Measurements from ENCODE around the gene FRRS1L. TPM values are rescaled to one million over a fixed set of nuclear protein-coding genes. Genes with fewer than 3 reads are reported as not detected.

Gene FRRS1L
- total RNA-seq, 1 donor from 2014 or later = 0.03 TPM

DNA sequence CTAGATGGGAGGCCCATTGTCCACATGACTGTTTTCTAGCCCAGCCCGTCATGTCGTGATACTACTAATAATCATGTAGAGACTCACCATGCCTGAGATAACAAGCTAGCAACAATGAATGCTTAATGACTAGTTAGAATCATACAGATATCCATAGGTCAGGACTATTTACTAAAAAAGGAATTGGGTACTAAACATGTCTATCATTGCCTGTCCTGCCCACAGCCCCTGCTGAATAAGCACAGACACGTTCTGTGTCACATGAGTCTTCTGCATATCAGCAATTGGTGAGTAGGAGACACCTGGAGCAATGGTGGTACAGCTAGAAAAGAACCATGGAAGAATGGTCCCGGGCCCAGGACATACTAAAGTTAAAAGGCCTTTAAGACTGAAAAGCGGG lies 18.0 kb downstream of the FRRS1L start:
- H3K27ac Mint-ChIP-seq (ENCODE audit: unreplicated experiment) = no peak overlapping the region
- TF ChIP-seq, protein P1, sequence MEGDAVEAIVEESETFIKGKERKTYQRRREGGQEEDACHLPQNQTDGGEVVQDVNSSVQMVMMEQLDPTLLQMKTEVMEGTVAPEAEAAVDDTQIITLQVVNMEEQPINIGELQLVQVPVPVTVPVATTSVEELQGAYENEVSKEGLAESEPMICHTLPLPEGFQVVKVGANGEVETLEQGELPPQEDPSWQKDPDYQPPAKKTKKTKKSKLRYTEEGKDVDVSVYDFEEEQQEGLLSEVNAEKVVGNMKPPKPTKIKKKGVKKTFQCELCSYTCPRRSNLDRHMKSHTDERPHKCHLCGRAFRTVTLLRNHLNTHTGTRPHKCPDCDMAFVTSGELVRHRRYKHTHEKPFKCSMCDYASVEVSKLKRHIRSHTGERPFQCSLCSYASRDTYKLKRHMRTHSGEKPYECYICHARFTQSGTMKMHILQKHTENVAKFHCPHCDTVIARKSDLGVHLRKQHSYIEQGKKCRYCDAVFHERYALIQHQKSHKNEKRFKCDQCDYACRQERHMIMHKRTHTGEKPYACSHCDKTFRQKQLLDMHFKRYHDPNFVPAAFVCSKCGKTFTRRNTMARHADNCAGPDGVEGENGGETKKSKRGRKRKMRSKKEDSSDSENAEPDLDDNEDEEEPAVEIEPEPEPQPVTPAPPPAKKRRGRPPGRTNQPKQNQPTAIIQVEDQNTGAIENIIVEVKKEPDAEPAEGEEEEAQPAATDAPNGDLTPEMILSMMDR (IDR thresholded peaks at IDR 0.05; ENCODE audit: unreplicated experiment) = no peak
- no peak for DNase-seq (ENCODE audit: low spot score)
- no peak overlapping the region for H3K4me3 Mint-ChIP-seq (ENCODE audit: unreplicated experiment)
- H3K36me3 Mint-ChIP-seq (ENCODE audit: low read depth, unreplicated experiment) = peaks cover 4% of the 10 kb centered on the region
- H3K9me3 Mint-ChIP-seq (ENCODE audit: unreplicated experiment) = no peaks in the 10 kb centered on the region
- no peaks in the 10 kb centered on the region for H3K4me1 Mint-ChIP-seq (ENCODE audit: unreplicated experiment)
- H3K27me3 Mint-ChIP-seq (ENCODE audit: unreplicated experiment) = no peaks in the 10 kb centered on the region

DNA sequence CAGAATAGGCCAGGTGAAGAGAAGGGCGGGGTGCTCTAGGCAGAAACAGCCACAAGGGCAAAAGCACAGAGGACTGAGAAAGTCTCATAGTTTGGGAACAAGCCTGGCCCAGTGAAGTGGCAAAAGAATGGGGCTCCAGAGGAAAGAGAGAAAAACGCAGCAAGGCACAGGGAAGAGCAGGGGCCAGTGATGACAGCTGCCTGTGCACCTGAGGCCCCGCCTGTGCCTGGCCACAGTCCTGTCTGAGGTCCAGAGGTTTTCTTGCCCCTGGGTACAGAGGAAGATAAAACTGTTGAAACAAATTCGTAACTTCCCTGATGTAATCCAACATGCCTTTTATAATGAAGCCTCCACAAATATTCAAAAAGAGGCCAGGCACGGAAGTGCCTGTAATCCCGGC lies 22.0 kb downstream of the FRRS1L start:
- Mint-ChIP-seq H3K36me3 (ENCODE audit: low read depth, unreplicated experiment) (no peaks in the 10 kb centered on the region), H3K27me3 (ENCODE audit: unreplicated experiment) (no peaks in the 10 kb centered on the region), H3K27ac (ENCODE audit: unreplicated experiment) (no peak overlapping the region), H3K9me3 (ENCODE audit: unreplicated experiment) (no peaks in the 10 kb centered on the region), H3K4me3 (ENCODE audit: unreplicated experiment) (no peak overlapping the region), H3K4me1 (ENCODE audit: unreplicated experiment) (no peaks in the 10 kb centered on the region)
- DNase-seq (ENCODE audit: low spot score) = no peak
- TF ChIP-seq, protein P1 (IDR thresholded peaks at IDR 0.05; ENCODE audit: unreplicated experiment) = no peak

DNA sequence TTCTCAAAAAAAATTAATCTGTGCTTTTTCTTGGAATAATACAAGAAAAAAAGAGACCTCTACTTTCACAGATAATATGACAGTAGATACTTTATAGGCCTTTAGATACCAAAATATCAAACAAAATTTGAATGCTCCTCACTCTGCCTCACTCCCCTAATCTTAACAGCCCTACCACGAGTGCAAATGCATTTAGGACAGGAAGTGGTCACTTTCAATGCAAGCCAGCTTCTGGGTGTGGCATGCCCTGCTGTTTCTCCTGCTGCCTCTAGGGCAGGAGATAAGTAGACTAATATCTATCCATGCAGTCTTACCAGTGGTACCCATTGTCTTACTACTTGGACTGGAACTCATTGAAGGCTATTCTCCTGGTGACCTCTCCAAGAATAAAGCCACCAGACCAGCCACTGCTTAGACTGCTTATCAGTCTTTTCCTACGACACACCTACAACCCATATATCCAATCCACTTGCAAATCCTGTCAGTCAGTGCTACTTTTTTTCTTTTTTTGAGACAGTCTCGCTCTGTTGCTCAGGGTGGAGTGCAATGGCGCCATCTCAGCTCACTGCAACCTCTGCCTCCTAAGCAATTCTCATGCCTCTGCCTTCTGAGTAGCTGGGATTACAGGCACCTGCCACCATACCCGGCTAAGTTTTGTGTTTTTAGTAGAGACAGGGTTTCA lies 23.0 kb downstream of the FRRS1L start:
- Mint-ChIP-seq H3K36me3 (ENCODE audit: low read depth, unreplicated experiment) (no peaks in the 10 kb centered on the region), H3K27me3 (ENCODE audit: unreplicated experiment) (no peaks in the 10 kb centered on the region), H3K4me3 (ENCODE audit: unreplicated experiment) (no peak overlapping the region), H3K9me3 (ENCODE audit: unreplicated experiment) (no peaks in the 10 kb centered on the region), H3K27ac (ENCODE audit: unreplicated experiment) (no peak overlapping the region), H3K4me1 (ENCODE audit: unreplicated experiment) (no peaks in the 10 kb centered on the region)
- TF ChIP-seq, protein P1 (IDR thresholded peaks at IDR 0.05; ENCODE audit: unreplicated experiment) = peak; percentile 37
- DNase-seq (ENCODE audit: low spot score) = no peak

DNA sequence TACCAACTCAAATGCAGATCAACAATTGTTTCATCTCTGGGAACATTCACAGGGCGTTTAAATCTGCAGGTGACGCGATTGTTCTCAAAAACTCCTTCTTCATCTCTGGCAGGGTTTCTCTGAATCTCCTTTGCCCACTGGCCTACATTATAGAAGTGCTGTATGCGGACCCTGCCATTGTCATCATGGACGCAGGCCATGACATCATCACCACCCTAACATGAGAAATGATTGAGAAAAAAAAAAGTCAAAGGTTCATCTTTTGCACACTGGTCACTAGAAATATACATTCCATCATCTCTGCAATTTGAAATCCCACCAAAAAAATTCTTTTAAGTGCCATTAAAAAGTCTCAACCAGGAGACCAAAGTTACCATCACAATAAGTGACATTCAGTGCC lies 25.7 kb downstream of the FRRS1L start:
- no peaks in the 10 kb centered on the region for H3K36me3 Mint-ChIP-seq (ENCODE audit: low read depth, unreplicated experiment)
- H3K27me3 Mint-ChIP-seq (ENCODE audit: unreplicated experiment) = no peaks in the 10 kb centered on the region
- TF ChIP-seq, protein P1 (IDR thresholded peaks at IDR 0.05; ENCODE audit: unreplicated experiment) = no peak
- H3K9me3 Mint-ChIP-seq (ENCODE audit: unreplicated experiment) = no peaks in the 10 kb centered on the region
- no peak for DNase-seq (ENCODE audit: low spot score)
- H3K27ac Mint-ChIP-seq (ENCODE audit: unreplicated experiment) = no peak overlapping the region
- no peak overlapping the region for H3K4me3 Mint-ChIP-seq (ENCODE audit: unreplicated experiment)
- H3K4me1 Mint-ChIP-seq (ENCODE audit: unreplicated experiment) = no peaks in the 10 kb centered on the region

DNA sequence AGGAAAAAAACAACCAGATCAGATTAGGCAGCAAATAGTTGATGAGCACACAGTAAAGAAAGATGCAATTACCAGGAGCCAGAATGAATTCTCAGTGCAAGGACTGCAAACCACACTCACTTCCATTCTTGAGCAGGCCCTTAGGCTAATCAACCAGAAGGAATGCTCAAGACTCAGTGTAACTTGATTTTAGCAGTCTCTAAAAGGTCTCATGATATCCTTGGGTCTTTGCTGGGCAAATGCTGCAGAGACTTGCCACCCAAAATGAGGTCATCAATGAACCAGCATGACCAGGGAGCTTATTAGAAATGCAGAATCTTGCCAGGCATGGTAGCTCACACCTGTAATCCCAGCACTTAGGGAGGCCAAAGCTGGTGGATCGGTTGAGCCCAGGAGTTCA lies 27.2 kb downstream of the FRRS1L start:
- no peaks in the 10 kb centered on the region for H3K9me3 Mint-ChIP-seq (ENCODE audit: unreplicated experiment)
- H3K4me1 Mint-ChIP-seq (ENCODE audit: unreplicated experiment) = no peaks in the 10 kb centered on the region
- no peak overlapping the region for H3K4me3 Mint-ChIP-seq (ENCODE audit: unreplicated experiment)
- no peak for DNase-seq (ENCODE audit: low spot score)
- TF ChIP-seq, protein P1 (IDR thresholded peaks at IDR 0.05; ENCODE audit: unreplicated experiment) = no peak
- H3K36me3 Mint-ChIP-seq (ENCODE audit: low read depth, unreplicated experiment) = no peaks in the 10 kb centered on the region
- no peak overlapping the region for H3K27ac Mint-ChIP-seq (ENCODE audit: unreplicated experiment)
- H3K27me3 Mint-ChIP-seq (ENCODE audit: unreplicated experiment) = no peaks in the 10 kb centered on the region
